Heart left ventricle (tissue), 13 donors: ENCODE results near the gene SLC29A3.

Experiments
- CTCF ChIP-seq, 12 donors: fragments of 200-600 bp; sonication (generic) in 4 of 12; IDR thresholded peaks; one replicate each; pipeline versions ENCODE4 v1.5.0 to v1.8.0; 2018 to 2022; ENCODE audit warnings: antibody characterized with exemption in 12 of 12, mild to moderate bottlenecking in 5 of 12
- POLR2A ChIP-seq, 2 donors: fragments of 450-650 bp; IDR thresholded peaks; one replicate each; pipeline ENCODE4 v1.6.1; 2017; ENCODE audit warnings: antibody characterized with exemption in 2 of 2, mild to moderate bottlenecking in 2 of 2, moderate library complexity in 2 of 2
- donor health status: ischemic (EF 13 %, LVEDD 7.1; RV severe dilation, severe dysfunction).
- donor health status: DM: no; HTN: yes; CAD: no.
- donor health status: DM: no; HTN: no; CAD: no.
- donor health status: ischemic (EF 25% LVEDD 6.9; RV normal size, moderate dysfunction).
- donor health status: ischemic (EF 25% LVEDD 5.7; RV mildly dilated, moderate dysfunction).
- donor health status: ischemic (EF 35%, LVEDD 5.7; RV mildly dilated, moderate dysfunction).
- donor health status: nonischemic (EF 11% LVEDD 7.7; RV severe dilation, severe dysfunction).
- donor health status: DM: yes; HTN: yes; CAD: no.
- donor health status: PGD.
- donor health status: ischemic (EF 29% LVEDD 5.4; RV normal size, mild dysfunction).
- donor health status: nonischemic (EF 23%, LVEDD 6.1; RV moderate dilation, normal function).

- TF ChIP-seq CTCF (IDR thresholded peaks at IDR 0.05) (no peak), POLR2A (IDR thresholded peaks at IDR 0.05) (no peak)
Measured at GRCh38 chr10:71331736-71332135, 12.7 kb downstream of the SLC29A3 start.
